Activated CD8-positive, alpha-beta T cell treated with anti-CD3 and anti-CD28 coated beads for 36 hours (primary cell): Measurements from ENCODE around the gene ZDHHC13. TPM values are rescaled to one million over a fixed set of nuclear protein-coding genes. Genes with fewer than 3 reads are reported as not detected.

Experiments
- ATAC-seq: fragments of 200-7000 bp; cut with Tn5 transposase; one replicate; pipeline ENCODE4 v1.10.0; 2021; ENCODE audit warnings: mild to moderate bottlenecking, moderate library complexity
- CTCF ChIA-PET: fragments of 350-600 bp; sonication (Branson Sonifier 250); formaldehyde crosslinking; loops from one replicate; lab custom pipeline; 2021; ENCODE audit warnings: antibody characterized with exemption; lab: Charles Lee
- POLR2A ChIA-PET: fragments of 350-600 bp; sonication (Branson Sonifier 250); formaldehyde crosslinking; loops from one replicate; lab custom pipeline; 2021; ENCODE audit warnings: antibody characterized with exemption; lab: Charles Lee
- DNase-seq: peaks from one replicate; pipeline ENCODE4 v3.0.0-alpha.2; 2020
- H3K27ac Mint-ChIP-seq: one replicate; pipeline ENCODE4 v1.8.0; 2021; ENCODE audit warnings: mild to moderate bottlenecking, mixed read lengths
- H3K27me3 Mint-ChIP-seq: one replicate; pipeline ENCODE4 v1.8.0; 2021; ENCODE audit warnings: mixed read lengths
- H3K36me3 Mint-ChIP-seq: one replicate; pipeline ENCODE4 v1.8.0; 2021; ENCODE audit warnings: low read depth, mixed read lengths
- H3K4me1 Mint-ChIP-seq: one replicate; pipeline ENCODE4 v1.8.0; 2021; ENCODE audit warnings: low read depth, mixed read lengths
- H3K4me3 Mint-ChIP-seq: one replicate; pipeline ENCODE4 v1.8.0; 2021; ENCODE audit warnings: mild to moderate bottlenecking, moderate library complexity, mixed read lengths
- H3K9me3 Mint-ChIP-seq: one replicate; pipeline ENCODE4 v1.8.0; 2021; ENCODE audit warnings: mixed read lengths
- CTCF ChIP-seq: fragments of 200-600 bp; IDR thresholded peaks from one replicate; pipeline ENCODE4 v1.8.0; 2022; ENCODE audit warnings: antibody characterized with exemption, mild to moderate bottlenecking
- intact Hi-C: fragments of 100-400 bp; cut with micrococcal nuclease; formaldehyde crosslinking; loops from one replicate; pipeline ENCODE4 v1.10.0; 2022
- total RNA-seq, 2 experiments: library from RNA; stranded (reverse); gene quantifications; one replicate each; pipeline ENCODE4 v1.2.3, GENCODE V29; 2021

The ZDHHC13 gene
- total RNA-seq, 2 experiments from 2014 or later = 16.7 to 17.2 TPM

- H3K4me3 Mint-ChIP-seq = no peak overlapping the region
- no peak for ATAC-seq
- no peaks in the 10 kb centered on the region for H3K36me3 Mint-ChIP-seq
- H3K27me3 Mint-ChIP-seq = peaks cover 23% of the 10 kb centered on the region
- H3K27ac Mint-ChIP-seq = no peak overlapping the region
- DNase-seq = no peak
- H3K4me1 Mint-ChIP-seq = no peaks in the 10 kb centered on the region
- ChIA-PET POLR2A (no interaction called here), CTCF (interaction anchor here (0.9 to 2.9 kb wide), 3 partner anchors 10 to 18 kb away, joined by 3 to 17 read pairs (median 9); no protein-coding TSS in a partner anchor)
- intact Hi-C loops = no loop called here
- TF ChIP-seq CTCF = no peak
- no peaks in the 10 kb centered on the region for H3K9me3 Mint-ChIP-seq
These were observed 27.5 kb upstream of the ZDHHC13 start for GRCh38 chr11:19089421-19089820.

GRCh38 chr11:19091366-19091765 lies 25.6 kb upstream of the ZDHHC13 start:
- ATAC-seq (no peak), DNase-seq (no peak)
- no peaks in the 10 kb centered on the region for H3K36me3 Mint-ChIP-seq
- H3K9me3 Mint-ChIP-seq = no peaks in the 10 kb centered on the region
- ChIA-PET POLR2A (no interaction called here), CTCF (interaction anchor here (0.6 to 1.1 kb wide), 3 partner anchors 14 to 169 kb away, joined by 3 to 4 read pairs (median 4); no protein-coding TSS in a partner anchor)
- intact Hi-C loops = no loop called here
- H3K27ac Mint-ChIP-seq = no peak overlapping the region
- no peaks in the 10 kb centered on the region for H3K4me1 Mint-ChIP-seq
- H3K4me3 Mint-ChIP-seq = no peak overlapping the region
- peaks cover 24% of the 10 kb centered on the region for H3K27me3 Mint-ChIP-seq
- no peak for TF ChIP-seq CTCF

DNA sequence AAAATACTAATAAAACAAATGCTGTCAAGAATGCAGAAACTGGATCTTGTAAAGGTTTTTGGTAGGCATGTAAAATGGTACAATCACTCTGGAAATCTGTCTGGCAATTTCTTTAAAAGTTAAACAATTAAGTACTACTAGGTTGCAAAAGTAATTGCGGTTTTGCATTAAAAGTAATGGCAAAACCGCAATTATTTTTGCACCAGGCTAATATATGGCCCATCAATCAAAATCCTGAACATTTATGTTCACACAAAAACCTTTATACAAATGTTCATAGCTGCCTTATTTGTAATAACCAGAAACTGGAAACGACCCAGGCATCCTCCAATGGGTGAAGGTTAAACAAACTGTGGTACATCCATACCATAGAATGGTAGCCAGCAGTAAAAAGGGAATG lies 24.6 kb upstream of the ZDHHC13 start:
- H3K9me3 Mint-ChIP-seq = no peaks in the 10 kb centered on the region
- H3K36me3 Mint-ChIP-seq = no peaks in the 10 kb centered on the region
- ChIA-PET POLR2A (no interaction called here), CTCF (no interaction called here)
- ATAC-seq = no peak
- no peak overlapping the region for H3K4me3 Mint-ChIP-seq
- peaks cover 31% of the 10 kb centered on the region for H3K27me3 Mint-ChIP-seq
- no peaks in the 10 kb centered on the region for H3K4me1 Mint-ChIP-seq
- DNase-seq = no peak
- TF ChIP-seq CTCF = no peak
- H3K27ac Mint-ChIP-seq = no peak overlapping the region
- intact Hi-C loops = no loop called here

DNA sequence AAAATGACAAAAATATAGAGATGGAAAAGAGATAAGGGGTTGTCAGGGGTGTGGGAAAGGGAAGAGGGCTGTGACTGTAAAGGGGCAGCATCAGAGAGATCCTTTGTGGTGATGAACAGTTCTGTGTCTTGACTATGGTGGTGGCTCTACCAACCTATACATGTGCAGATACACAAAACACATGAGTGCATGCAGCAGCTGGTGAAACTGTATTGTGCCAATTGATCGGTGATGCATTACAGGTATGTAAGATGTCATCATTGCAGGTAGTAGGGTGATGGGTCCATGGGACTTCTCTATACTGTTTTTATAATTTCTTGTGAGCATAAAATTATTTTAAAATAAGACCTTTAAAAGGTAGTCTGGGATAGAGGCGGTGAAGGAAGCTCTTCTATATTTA lies 24.1 kb upstream of the ZDHHC13 start:
- H3K4me3 Mint-ChIP-seq = no peak overlapping the region
- peaks cover 31% of the 10 kb centered on the region for H3K27me3 Mint-ChIP-seq
- ATAC-seq = no peak
- no peak overlapping the region for H3K27ac Mint-ChIP-seq
- no peaks in the 10 kb centered on the region for H3K9me3 Mint-ChIP-seq
- H3K36me3 Mint-ChIP-seq = no peaks in the 10 kb centered on the region
- no peaks in the 10 kb centered on the region for H3K4me1 Mint-ChIP-seq
- intact Hi-C loops = no loop called here
- no peak for TF ChIP-seq CTCF
- CTCF ChIA-PET = no interaction called here
- POLR2A ChIA-PET = no interaction called here
- no peak for DNase-seq

DNA sequence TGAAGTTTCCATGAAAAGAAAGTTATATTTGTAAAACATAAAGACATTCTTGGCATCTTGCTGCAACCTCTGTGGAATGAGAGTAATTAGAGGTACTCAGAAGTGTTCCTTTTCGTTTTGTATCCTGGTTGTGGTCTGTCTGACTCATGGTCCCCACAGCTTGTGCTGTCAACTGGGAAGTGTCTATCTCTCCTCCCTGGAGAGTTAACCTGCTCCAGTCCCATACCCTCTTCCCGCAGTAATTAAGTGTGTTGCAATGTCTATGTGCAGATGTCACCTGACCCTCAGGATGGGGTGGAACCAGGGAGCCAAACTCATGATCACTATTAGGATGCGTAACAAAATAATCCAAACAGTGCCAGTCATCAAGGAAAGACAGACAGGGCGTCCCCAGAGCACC lies 23.0 kb upstream of the ZDHHC13 start:
- H3K27ac Mint-ChIP-seq = no peak overlapping the region
- H3K4me3 Mint-ChIP-seq = no peak overlapping the region
- no peaks in the 10 kb centered on the region for H3K9me3 Mint-ChIP-seq
- intact Hi-C loops = no loop called here
- H3K36me3 Mint-ChIP-seq = no peaks in the 10 kb centered on the region
- no peak for TF ChIP-seq CTCF
- H3K27me3 Mint-ChIP-seq = peaks cover 35% of the 10 kb centered on the region
- DNase-seq (no peak), ATAC-seq (no peak)
- POLR2A ChIA-PET = no interaction called here
- H3K4me1 Mint-ChIP-seq = no peaks in the 10 kb centered on the region
- CTCF ChIA-PET = no interaction called here
